Activated T-helper 1 cell treated with Interleukin-2 at 50 U/mL for 16 hours (primary cell): Measurements from ENCODE around the gene GGN.
"Not testable (repeated sequence)": the region's sequence is repeated elsewhere in the genome, so short reads cannot be mapped to it uniquely, and the experiment has no call there.

Source experiments
- DNase-seq: peaks from one replicate; pipeline ENCODE4 v3.0.0-alpha.2; 2020; ENCODE audit warnings: low read depth

Gene GGN

GRCh38 chr19:38386971-38387549 is 774 bp downstream of the GGN start:
- DNase-seq = no peak

- no peak for DNase-seq
Observed at GRCh38 chr19:38386300-38386970, 1.4 kb downstream of the GGN start.

GRCh38 chr19:38385804-38386257 is 2.0 kb downstream of the GGN start:
- no peak for DNase-seq

- DNase-seq = no peak
Observed at GRCh38 chr19:38385057-38385803, 2.6 kb downstream of the GGN start.

GRCh38 chr19:38384209-38385027 is 3.4 kb downstream of the GGN start:
- DNase-seq = no peak

- no peak for DNase-seq
Observed at GRCh38 chr19:38383743-38384142, 4.1 kb downstream of the GGN start.

- no peak for DNase-seq
Observed at GRCh38 chr19:38383184-38383583, 4.7 kb downstream of the GGN start.

GRCh38 chr19:38381138-38381537 is 6.7 kb downstream of the GGN start:
- DNase-seq = no peak

- DNase-seq = no peak
Observed at GRCh38 chr19:38378866-38379265, 9.0 kb downstream of the GGN start.

- no peak for DNase-seq
Observed at GRCh38 chr19:38377052-38377451, 10.8 kb downstream of the GGN start.

GRCh38 chr19:38376576-38376975 is 11.3 kb downstream of the GGN start:
- DNase-seq = no peak

- no peak for DNase-seq
Observed at GRCh38 chr19:38375748-38376147, 12.1 kb downstream of the GGN start.

- DNase-seq = no peak
Observed at GRCh38 chr19:38375098-38375493, 12.7 kb downstream of the GGN start.

GRCh38 chr19:38374332-38375097 is 13.3 kb downstream of the GGN start, which contains the start of gene PSMD8:
PSMD8 (plus strand) TSS chr19:38374571; CDS start chr19:38374602, 31 bp downstream.
- DNase-seq = peak; percentile 97

GRCh38 chr19:38373907-38374331 is 13.9 kb downstream of the GGN start:
- no peak for DNase-seq

- DNase-seq = no peak
Observed at GRCh38 chr19:38371081-38371480, 16.8 kb downstream of the GGN start.

GRCh38 chr19:38370299-38370698 is 17.5 kb downstream of the GGN start:
- DNase-seq = no peak

- no peak for DNase-seq
Observed at GRCh38 chr19:38369584-38369983, 18.2 kb downstream of the GGN start.

GRCh38 chr19:38367041-38367440 is 20.8 kb downstream of the GGN start:
- DNase-seq = no peak

GRCh38 chr19:38362946-38363688 is 24.7 kb downstream of the GGN start:
- not testable (repeated sequence) for DNase-seq
